Measurements from ENCODE around the gene ZNF45. TPM values are rescaled to one million over a fixed set of nuclear protein-coding genes. Genes with fewer than 3 reads are reported as not detected.

The ZNF45 gene
- total RNA-seq, 1 experiment from 2014 or later, result 19.8 TPM

- Histone ChIP-seq H4K91ac (ENCODE audit: insufficient read length, low read depth, low read length) (no peak overlapping the region), H2BK120ac (ENCODE audit: low read depth, low read length, poor library complexity, severe bottlenecking) (no peak overlapping the region), H3K27me3 (ENCODE audit: insufficient read depth, low read length) (no peaks in the 10 kb centered on the region), H3K4ac (ENCODE audit: low read depth, low read length) (no peak overlapping the region), H3K79me1 (ENCODE audit: insufficient read depth, low read depth, low read length, poor library complexity, severe bottlenecking) (no peaks in the 10 kb centered on the region), H2BK15ac (ENCODE audit: low read depth, low read length) (no peak overlapping the region), H3K79me2 (ENCODE audit: insufficient read depth, low read length) (no peaks in the 10 kb centered on the region), H3K56ac (ENCODE audit: insufficient read length, low read depth, low read length) (no peak overlapping the region), H3K14ac (ENCODE audit: insufficient read depth, low read length) (no peak overlapping the region), H2AFZ (ENCODE audit: low read length) (no peak overlapping the region), H3K27ac (ENCODE audit: insufficient read length, low read depth, low read length) (no peak overlapping the region), H4K20me1 (ENCODE audit: control insufficient read depth, insufficient read depth, insufficient read length) (no peaks in the 10 kb centered on the region), H3K4me1 (ENCODE audit: insufficient read depth, low read length) (no peaks in the 10 kb centered on the region), H3K4me2 (ENCODE audit: insufficient read depth, insufficient read length, low read length) (no peak overlapping the region), H3K23me2 (ENCODE audit: insufficient read length, low read depth, low read length, poor library complexity, severe bottlenecking) (no peaks in the 10 kb centered on the region), H2BK20ac (ENCODE audit: low read depth, low read length, poor library complexity, severe bottlenecking) (no peak overlapping the region), H4K8ac (replicated peaks; ENCODE audit: insufficient read length, low read depth, low read length) (no peak overlapping the region), H3K18ac (ENCODE audit: insufficient read length, low read depth, low read length) (no peak overlapping the region), H3T11ph (ENCODE audit: low read length) (no peak overlapping the region), H3K23ac (ENCODE audit: insufficient read length, low read depth, low read length) (no peak overlapping the region), H3K9ac (ENCODE audit: extremely low read depth, insufficient read length, low read length) (no peak overlapping the region), H4K5ac (ENCODE audit: insufficient read length, low read depth, low read length) (no peak overlapping the region), H3K9me3 (ENCODE audit: control insufficient read depth, low read depth, low read length) (peaks cover 47% of the 10 kb centered on the region), H2BK12ac (ENCODE audit: insufficient read length, low read depth, low read length) (no peak overlapping the region), H2BK5ac (ENCODE audit: insufficient read length, low read length) (no peak overlapping the region), H2AK5ac (ENCODE audit: insufficient read length, low read length) (no peak overlapping the region)
- Mint-ChIP-seq H3K36me3 (ENCODE audit: insufficient read depth in 1 of 3, low read depth in 3 of 3) (peaks cover 36 to 60% (median 43%) of the 10 kb centered on the region in 3 experiments), H3K9me3 (peaks cover 76 to 85% of the 10 kb centered on the region in 2 experiments), H3K4me3 (no peak overlapping the region), H3K27me3 (ENCODE audit: low read depth) (peaks cover 5% of the 10 kb centered on the region), H3K27ac (no peak overlapping the region), H3K4me1 (no peaks in the 10 kb centered on the region)
- no peak for TF ChIP-seq CTCF (conservative IDR thresholded peaks at IDR 0.05)
- no CpG with 5 or more reads among the region's 1 CpG for WGBS (ENCODE audit: extremely low coverage, insufficient read length, low lambda C conversion rate)
- no peak for DNase-seq
Measured at GRCh38 chr19:43908659-43909058, 26.4 kb downstream of the ZNF45 start.

All from H9 (cell line).